GM06990 (cell line): ENCODE data around the gene PRSS1.
"Not testable (repeated sequence)": the region's sequence is repeated elsewhere in the genome, so short reads cannot be mapped to it uniquely, and the experiment has no call there.

Source experiments
- DNase-seq: peaks from one replicate; pipeline ENCODE4 v3.0.0-alpha.2; 2011; ENCODE audit not compliant: insufficient read length; ENCODE audit errors: extremely low read depth
- H3K27me3 ChIP-seq: replicated peaks from 2 replicates; pipeline ENCODE4 v1.6.0; 2011; ENCODE audit warnings: low read length; ENCODE audit not compliant: control insufficient read depth, insufficient read depth
- H3K36me3 ChIP-seq: 2 replicates; pipeline ENCODE4 v1.5.1; 2011; ENCODE audit warnings: low read length; ENCODE audit not compliant: control insufficient read depth, insufficient read depth
- H3K4me3 ChIP-seq: replicated peaks from 2 replicates; pipeline ENCODE4 v1.5.1; 2011; ENCODE audit warnings: low read depth, mild to moderate bottlenecking, control low read depth, low read length
- CTCF ChIP-seq: IDR thresholded peaks from 2 replicates; pipeline ENCODE4 v1.5.1; 2011; ENCODE audit warnings: low read length, control low read depth, mild to moderate bottlenecking, inconsistent platforms; ENCODE audit not compliant: insufficient read depth, poor library complexity, severe bottlenecking

PRSS1 gene

GRCh38 chr7:142750321-142750938 is 1.2 kb downstream of the PRSS1 start:
- TF ChIP-seq CTCF, result no peak
- Histone ChIP-seq H3K27me3 (no peaks in the 10 kb centered on the region; the same call in none of the 2 replicates), H3K36me3 (no peaks in the 10 kb centered on the region), H3K4me3 (no peak overlapping the region)
- DNase-seq, result no peak

DNA sequence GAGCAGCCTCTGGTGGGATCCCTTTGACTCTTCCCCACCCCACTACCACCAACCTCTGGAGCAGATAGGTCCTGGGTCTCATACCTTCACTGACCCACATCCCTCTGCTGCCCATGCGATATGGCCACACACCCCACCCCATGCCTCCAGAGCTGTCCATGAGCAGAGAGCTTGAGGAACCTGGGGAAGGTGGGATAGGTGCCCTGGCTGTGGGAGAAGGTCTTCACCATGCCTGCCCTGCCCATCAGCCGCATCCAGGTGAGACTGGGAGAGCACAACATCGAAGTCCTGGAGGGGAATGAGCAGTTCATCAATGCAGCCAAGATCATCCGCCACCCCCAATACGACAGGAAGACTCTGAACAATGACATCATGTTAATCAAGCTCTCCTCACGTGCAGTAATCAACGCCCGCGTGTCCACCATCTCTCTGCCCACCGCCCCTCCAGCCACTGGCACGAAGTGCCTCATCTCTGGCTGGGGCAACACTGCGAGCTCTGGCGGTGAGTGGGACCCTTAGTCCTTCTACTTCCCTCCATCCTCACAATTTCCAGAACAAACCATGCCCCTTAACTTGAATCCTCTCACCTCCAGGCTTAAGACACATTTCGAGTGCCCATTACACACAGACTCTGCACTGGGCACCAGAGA is 2.4 kb downstream of the PRSS1 start:
- not testable (repeated sequence) for H3K27me3 ChIP-seq, H3K36me3 ChIP-seq, H3K4me3 ChIP-seq, DNase-seq

DNA sequence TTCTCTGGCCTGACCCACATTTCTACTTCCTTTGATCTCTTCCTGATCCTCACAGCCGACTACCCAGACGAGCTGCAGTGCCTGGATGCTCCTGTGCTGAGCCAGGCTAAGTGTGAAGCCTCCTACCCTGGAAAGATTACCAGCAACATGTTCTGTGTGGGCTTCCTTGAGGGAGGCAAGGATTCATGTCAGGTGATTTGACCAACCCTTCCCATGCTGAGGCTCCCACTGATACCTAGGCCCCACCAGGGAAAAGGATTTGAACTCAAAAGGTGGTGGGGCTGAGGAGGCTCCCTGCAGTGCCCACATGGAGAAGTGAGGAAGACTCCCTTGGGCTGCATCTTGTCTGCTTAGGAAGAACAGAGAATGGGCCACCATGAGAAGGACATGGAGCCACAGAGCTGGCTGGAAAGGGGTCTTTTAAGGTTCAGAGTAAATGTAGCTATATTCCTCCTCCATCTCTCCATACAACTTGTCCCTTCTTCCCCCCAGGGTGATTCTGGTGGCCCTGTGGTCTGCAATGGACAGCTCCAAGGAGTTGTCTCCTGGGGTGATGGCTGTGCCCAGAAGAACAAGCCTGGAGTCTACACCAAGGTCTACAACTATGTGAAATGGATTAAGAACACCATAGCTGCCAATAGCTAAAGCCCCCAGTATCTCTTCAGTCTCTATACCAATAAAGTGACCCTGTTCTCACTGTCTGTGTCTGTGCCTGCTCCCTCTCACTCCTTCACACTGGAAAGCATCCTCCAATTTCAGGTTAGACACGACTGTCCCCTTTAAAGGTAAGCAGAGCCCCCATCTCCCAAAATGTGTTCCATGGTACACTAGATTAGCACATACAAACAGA is 3.3 kb downstream of the PRSS1 start:
- no peak for DNase-seq
- no peak for TF ChIP-seq CTCF
- no peaks in the 10 kb centered on the region; the same call in none of the 2 replicates for H3K27me3 ChIP-seq
- no peak overlapping the region for H3K4me3 ChIP-seq
- no peaks in the 10 kb centered on the region for H3K36me3 ChIP-seq

DNA sequence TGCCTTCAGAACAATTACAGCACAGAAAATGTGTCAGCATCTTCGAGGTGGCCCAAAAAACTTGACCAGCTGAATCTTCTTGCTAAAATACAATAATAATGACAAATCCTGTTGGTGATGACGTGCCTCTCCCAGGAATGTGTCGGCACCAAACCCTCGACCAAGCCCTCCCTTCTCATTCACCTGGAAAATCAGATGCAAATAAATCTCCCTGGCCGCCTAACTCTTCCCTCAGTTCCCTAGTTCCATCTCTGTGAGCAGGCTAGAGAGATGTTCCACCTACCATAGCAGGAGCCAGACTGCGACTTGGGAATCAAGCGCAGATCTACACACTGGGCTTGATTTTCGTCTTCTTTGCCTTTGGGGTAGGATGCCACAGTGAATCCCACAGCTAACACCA is 4.1 kb downstream of the PRSS1 start:
- H3K36me3 ChIP-seq, result no peaks in the 10 kb centered on the region
- TF ChIP-seq CTCF, result no peak
- DNase-seq, result no peak

DNA sequence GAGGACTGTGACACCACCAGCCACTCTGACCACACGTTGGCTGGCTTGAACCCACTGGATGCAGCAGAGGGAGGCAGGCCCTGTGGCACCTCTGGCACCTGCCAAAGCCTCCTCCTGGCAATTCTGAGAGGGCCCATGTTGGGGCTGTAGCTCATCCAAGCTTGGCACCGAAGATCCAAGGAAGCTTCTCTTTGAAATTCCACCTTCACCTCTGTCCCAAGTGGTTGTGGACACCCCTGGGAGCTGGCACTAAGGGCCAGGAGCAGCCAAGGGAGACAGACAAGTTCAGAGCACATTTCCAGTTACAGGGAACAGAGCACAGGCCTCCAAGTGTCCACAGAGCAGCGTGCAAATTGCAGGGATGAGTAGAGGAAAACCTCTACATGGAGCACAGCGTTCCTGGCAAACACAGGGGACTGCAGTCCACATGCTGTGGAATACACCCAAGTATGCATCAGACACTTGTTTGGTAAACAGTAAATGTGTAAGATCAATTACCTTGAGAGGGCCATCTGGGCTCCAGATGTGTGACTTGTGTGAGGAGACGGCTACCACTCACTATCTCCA is 4.7 kb downstream of the PRSS1 start:
- not testable (repeated sequence) for H3K27me3 ChIP-seq, DNase-seq, H3K4me3 ChIP-seq

More for the DNA sequence above, 4.1 kb downstream of the PRSS1 start:
- Histone ChIP-seq H3K4me3 (no peak overlapping the region), H3K27me3 (no peaks in the 10 kb centered on the region; the same call in none of the 2 replicates)

GRCh38 chr7:142754681-142755575 is 5.7 kb downstream of the PRSS1 start:
- H3K4me3 ChIP-seq, result no peak overlapping the region
- no peak for TF ChIP-seq CTCF
- H3K36me3 ChIP-seq, result no peaks in the 10 kb centered on the region
- DNase-seq, result no peak
- no peaks in the 10 kb centered on the region; the same call in none of the 2 replicates for H3K27me3 ChIP-seq

More for the DNA sequence above, 4.7 kb downstream of the PRSS1 start:
- H3K36me3 ChIP-seq, result not testable (repeated sequence)

DNA sequence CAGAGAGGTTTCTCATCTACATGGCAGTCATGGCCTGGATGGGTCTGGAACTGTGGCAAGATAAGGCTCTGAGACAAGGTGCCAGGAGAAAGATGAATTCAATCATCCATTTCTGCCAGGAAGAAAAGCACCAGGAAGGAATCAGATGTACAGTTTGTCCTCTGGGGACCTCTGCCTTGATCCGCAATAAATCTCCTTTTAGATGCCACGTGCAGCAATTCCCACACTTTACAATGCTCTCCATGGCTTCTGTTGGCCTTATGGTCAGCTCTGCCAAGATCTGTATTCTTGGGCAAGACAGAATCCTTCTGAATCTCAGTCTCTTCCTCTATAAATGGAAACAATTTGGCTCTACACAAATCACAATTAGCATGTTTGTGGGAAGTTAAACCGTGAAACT is 9.0 kb downstream of the PRSS1 start:
- not testable (repeated sequence) for H3K4me3 ChIP-seq, DNase-seq, H3K36me3 ChIP-seq, H3K27me3 ChIP-seq
